Renal cortical epithelial cell (primary cell): ENCODE data around the gene CLEC16A. TPM values are rescaled to one million over a fixed set of nuclear protein-coding genes. Genes with fewer than 3 reads are reported as not detected.

ENCODE experiments used
- DNase-seq: peaks from one replicate; pipeline ENCODE4 v3.0.0-alpha.2; 2011; ENCODE audit warnings: low read depth
- total RNA-seq: library from RNA; depleted of rRNA; stranded (reverse); fragments of >200 nt; gene quantifications from 2 replicates; pipeline ENCODE4 v1.2.3, GENCODE V29; 2014

Gene CLEC16A
- total RNA-seq, 1 donor from 2014 or later: 48.3 TPM

DNA sequence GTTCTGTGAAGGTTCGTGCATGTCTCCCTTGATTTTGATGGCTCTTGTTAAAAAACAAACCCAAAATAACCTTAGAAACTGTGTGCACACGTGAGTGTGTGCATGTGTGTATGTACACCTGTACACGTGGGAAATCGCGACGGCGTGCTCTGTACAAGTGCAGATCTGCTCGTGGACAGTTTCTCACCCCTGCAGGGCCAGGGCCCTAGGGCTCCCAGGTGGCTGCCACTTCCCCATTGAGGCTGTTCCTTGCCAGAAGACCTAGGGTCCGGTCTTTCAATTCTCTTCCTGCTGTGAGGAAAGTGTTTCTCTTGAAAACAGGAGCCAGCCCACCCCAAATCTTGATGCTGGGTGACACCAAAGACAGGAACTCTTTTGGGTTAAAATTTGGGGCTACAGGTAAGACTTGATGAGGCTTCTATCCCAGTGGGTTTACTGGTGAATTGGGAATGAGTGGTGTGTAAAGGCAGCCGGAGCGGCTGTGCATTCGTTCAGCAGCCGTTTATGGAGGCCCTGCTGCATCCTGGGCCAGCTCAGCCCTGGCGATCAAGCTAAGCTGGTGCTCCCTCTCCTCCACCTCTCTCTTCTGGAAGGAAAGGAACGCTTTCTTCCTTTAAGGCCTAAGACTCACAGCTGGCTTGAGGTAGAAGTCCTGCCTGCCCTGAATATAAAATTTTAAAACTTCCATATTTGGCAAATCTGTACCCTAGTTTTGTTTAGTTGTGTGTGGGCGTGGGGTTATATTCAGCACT, 137.9 kb downstream of the CLEC16A start:
- no peak for DNase-seq

DNA sequence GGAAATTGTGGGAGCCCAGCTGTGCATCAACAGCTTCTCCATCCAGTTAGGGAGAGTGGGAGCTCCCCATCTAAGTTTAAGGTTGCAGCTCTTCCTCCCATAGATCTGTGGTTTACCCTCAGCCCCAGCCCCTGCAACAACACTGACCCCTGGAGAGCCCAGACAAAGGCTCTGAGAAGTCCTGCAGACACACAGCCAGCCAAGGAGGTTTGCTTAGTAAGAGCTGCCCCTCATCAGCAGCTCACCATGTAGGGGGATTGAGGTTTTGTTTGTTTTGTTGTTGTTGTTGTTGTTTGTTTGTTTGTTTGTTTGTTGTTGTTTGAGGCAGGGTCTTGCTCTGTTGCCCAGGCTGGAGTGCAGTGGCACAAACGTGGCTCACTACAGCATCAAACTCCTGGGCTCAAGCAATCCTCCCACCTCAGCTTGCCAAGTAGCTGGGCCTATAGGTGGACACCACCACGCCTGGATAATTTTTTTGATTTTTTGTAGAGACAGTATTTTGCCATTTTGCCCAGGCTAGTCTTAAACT, 138.6 kb downstream of the CLEC16A start:
- DNase-seq: no peak

DNA sequence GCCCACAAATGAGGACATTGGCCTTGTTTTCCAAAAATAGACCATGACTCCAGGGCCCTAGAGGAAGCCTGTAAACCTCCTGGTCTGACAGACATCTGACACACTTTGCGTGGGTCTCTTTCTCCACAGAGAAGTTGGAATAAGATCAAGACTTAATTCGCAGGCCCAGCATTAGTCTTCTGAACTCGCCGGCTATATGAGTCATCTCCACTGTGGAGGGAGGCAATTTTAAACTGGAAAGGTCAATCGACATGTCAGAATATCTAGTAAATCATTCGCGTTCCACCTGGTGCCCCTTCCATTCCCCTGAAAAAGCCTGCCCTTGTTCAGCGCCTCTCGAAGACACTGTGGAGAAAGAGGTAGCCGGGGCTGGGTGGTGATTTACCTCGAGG, 140.1 kb downstream of the CLEC16A start:
- peak; percentile 95 for DNase-seq

DNA sequence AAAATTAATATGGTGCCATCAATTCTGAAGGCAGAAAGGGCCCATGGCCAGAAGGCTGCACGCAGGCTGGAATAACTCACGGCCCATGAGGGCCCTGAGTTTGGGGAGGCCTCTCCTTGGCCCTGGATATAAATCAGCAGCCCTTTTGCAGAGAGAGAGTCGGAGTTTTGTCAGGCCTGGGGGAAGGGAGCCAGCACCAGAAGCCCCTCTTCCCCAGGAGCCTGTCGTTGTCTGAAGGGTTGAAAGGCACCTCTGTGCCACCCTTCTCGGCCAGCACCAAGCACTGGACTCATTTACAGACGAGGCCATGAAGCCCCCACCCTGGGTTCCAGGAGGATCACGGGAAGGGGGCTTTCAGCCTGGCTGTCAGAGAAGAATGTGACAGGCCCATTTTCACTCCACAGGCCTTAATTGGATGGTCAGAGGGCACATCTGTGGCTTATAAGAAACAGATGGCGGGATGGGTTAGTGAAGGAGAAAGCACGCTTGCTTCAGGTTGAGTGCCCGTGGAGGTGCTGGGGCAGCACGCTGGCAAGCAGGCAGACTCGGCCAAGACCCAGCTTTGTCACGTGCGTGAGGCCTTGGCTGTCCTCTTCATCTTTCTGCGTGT, 140.6 kb downstream of the CLEC16A start:
- no peak for DNase-seq

DNA sequence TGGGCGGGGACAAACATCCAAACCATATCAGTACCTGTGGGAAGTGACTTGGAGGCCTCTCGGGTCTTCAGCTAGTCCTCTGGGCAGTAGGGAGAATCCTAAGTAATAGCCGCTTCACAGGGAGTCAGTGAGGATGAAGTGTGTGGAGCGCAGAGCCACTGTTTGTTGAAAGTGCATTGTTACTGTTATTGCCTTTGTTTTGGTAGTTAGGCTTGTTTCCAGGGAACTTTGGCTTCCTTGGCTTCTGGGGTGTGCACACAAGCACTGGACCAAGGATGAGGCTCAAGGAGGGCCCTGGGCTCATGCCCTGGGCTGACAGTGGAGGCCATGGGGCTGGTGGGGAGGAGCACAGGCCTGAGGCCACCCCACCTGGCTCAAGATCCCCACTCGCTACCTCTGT, 141.6 kb downstream of the CLEC16A start:
- no peak for DNase-seq

DNA sequence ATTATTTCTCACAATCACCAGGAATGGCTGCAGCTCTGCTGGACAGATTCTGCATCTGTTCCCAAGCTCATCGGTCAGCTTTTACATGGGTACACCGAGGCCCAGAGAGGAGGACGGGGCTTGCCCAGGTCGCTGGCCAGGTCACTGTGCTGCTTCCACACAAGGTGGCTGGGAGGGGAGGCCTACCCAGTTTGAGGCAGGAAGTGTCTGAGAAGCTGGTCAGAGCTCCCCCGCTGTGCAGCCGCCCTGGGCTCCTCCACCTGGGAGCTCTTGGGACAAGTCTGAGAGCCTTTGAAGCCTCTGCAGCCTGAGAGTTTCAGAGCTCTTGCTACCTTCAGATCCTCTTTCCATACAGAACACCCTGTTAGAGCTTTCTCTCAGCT, 143.3 kb downstream of the CLEC16A start:
- no peak for DNase-seq

DNA sequence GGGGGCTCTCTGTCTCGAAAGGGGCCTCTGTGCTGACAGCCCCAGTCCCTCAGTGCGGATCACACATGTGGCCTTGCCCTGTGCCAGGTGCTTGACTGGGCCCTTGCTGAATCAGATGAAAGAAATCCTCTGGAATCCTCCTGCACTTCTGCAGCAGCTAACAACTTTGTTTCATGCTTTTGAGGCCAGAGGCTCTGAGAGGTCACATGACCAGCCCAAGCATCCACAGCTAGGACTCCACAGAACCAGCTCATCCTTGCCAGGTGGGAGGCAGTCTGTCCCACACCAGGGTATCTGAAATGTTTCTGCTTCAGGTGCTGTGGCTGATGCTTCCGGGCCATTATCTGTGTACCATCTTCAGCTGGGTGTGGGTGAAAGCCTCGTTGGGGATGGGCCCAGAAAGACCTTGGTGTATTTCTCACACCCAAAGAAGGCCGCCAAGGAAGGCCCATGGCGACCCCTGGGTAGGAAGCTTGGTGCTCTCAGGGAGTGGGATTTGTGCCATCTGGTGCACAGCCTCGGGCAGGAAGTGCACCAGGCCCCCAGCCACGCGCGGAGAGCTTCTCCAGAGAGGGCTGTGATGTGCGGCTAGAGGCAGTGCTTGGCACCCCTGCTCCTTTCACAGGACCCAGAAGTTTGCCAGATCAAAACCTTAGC, 143.8 kb downstream of the CLEC16A start:
- DNase-seq: no peak

DNA sequence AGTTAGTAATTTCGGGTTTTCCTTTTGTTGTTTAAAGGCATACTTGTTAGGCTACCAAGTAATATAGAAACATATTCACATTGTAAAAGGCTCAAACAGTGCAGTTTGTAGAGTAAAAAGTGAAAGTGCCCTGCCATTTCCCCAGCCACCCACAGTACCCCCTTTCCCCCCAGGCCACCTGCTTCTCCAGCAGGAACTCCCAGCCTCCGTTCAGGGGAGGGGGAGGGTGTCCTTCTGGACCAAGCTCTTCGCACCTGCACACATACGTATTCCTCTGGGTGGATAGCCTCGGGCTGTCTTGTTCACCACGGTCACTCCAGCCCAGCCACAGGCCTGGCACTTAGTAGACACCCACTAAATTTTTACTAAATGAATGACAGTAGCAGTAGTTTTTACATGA, 144.5 kb downstream of the CLEC16A start:
- no peak for DNase-seq

DNA sequence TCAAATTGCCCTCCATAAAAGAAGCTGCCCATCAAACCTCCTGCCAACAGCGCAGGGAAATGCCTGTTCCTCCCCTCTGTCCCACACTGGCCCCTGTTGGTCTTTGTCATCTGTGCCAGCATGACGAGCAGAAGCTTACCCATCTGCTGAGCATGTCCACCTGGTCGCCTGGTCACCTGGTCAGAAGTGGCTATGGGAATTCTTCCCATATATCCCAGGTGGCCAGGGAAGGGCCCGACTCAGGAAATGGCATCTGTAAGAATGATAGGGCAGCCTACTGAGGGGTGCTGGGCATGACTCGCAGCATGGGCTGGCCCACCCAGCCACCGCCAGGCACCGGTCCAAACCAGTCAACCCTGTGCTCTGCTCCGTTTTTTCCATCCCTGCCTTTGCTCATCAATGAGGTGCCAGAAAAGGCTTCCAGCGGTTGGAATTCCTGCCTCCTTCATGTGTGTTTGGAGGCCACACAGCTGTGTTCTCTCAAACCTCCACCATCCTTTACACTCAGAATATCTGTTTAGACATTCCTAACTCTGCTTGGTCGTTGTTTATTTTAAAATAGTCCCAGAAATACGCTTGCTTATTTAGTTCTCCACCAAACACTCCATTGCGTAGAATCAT, 145.2 kb downstream of the CLEC16A start:
- DNase-seq: peak; percentile 40

DNA sequence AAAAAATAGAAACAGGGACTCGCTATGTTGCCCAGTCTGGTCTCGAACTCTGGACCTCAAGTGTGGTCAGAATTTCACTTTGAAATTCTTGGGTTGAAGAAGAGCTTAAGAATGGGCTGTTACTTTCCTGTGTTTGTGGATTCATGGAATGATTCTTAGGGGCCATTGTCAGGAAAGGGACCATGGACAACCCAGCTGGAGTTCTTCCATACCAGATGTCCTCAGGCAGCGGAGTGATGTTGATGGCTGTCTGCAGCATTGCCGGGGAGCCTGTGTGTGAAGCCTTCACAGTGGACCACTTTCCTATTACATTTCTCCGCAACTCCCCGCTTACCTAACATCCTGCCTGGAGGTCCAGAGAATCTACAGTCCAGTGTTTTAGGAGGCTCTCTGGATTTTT, 145.9 kb downstream of the CLEC16A start:
- no peak for DNase-seq

DNA sequence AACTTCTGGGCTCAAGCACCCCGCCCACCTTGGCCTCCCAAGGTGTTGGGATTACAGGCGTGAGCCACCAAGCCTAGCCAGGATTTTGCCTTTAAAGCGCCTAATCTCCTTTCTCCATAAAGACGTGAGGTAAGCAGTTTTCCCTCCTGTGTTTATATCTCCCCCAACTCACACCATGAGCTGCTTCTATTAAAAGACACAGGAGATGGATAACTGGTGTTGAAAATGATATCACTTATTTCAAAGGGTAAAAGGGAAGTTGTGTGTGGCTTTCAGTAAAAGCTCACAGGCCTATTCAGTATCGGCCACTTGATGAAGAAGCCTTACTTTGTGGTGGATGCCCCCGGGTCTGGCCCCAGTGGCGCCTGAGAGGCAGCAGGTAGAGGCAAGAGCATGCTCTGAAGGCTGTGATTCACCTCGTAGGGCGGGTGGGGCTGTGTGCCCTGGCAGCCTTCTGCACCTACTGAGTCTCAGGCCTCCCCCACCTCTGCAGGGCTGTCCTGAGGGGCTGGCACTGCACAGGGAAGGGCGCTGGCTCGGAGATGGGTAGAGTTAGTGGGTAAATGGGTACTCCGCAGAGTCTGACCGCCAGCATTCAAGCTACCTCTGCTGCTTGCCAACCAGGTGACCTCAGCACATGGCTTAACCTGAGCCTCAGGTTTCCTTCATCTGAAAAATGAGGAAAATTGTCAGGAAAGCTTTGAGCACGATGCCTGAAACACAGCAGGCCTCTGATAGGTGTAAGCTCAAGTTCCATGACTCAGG, 146.8 kb downstream of the CLEC16A start:
- DNase-seq: no peak

DNA sequence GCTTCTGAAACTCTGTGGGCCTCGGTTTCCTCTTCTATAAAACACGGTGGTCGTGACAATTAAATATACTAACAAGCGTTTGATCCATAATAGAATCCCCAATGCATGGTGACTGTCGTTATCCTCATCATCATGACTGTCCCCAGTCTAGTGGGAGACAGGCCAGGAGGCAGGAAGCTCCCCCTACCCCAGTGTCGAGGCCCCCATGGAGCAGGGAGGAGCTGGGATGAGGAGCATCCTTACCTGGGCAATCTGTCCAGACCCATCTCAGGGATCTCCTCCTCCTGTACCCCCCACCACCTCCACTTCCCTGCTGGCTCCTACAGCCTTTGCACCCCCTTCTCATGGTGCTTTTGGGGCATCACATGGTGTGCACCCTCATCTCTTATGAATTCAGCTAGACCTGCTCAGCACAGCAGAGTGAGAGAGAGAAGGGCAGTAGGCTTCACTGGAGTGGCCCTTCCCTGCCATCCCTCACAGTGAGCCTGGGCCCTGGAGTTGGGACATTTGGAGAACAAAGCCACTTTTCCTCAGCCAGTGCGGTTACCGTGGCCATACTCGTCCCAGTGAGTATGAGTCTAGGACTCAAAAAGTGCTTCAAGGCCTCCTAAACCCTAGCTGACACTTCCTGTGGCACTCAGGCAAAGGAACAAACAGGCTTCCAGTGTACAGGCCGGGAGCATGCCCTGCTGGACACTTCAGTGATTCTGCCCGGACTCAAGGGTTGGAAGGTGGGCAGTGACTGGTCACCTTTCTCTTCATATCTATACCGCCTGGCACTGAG, 148.6 kb downstream of the CLEC16A start:
- no peak for DNase-seq

DNA sequence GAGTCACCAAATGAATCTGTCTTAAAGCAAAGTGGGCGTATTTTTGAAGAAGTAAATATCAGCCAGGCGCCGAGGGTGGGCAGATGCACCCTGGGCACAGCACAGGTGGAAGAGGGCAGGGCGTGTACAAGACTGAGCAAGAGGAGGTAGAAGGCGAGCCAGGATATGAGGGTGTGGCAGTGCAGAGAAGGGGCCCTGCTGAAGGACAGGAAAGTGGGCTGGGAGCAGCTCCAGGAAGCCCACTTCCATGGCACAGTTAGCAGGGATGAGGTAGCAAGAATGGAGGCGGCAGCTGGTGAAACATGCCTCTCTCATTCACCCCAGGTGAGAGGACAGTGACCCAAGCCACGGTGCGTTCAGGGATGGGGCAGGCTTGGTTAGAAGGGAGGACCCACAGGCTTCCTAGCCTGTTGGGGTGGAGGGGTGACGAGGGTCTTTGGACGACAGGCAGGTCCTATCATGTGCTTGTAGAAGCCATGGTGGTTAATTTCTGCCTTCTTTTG, 149.3 kb downstream of the CLEC16A start:
- no peak for DNase-seq

DNA sequence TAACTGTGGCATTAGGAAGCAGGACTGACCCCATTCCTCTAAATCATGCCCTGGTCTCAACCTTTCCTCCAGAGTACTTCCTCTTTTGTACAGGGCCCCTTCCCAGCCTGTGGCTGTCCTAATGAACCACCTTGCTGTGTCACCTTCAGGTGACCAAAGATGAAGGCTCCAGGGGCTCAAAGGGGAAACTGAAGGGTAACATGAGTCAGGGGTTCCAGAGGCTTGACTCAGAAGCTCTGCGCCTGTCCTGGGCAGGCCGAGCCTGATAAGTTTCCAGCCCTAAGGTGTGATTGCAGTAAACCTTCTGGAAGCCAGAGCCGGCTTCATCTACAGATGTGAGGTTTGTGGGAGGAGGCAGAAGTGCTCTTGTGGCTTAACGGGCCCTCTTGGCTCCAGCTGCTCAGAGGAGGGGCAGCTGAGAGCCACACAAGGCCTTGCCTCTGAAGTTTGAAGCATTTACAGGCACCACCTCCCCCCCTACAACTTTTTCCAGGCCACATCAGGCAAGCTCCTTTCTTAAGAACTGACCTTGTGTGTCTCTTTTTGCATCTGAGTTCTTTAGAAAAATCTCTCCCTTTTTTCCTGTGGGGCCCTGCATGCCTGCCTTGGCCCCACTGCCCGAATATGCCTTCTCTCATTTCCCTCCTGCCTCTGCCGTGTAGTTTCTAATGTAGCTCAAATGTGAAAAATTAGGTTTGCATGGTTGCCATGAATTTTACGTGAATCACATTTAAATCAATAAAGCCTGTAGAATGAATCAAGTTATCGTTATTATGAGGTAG, 149.9 kb downstream of the CLEC16A start:
- peak; percentile 60 for DNase-seq

DNA sequence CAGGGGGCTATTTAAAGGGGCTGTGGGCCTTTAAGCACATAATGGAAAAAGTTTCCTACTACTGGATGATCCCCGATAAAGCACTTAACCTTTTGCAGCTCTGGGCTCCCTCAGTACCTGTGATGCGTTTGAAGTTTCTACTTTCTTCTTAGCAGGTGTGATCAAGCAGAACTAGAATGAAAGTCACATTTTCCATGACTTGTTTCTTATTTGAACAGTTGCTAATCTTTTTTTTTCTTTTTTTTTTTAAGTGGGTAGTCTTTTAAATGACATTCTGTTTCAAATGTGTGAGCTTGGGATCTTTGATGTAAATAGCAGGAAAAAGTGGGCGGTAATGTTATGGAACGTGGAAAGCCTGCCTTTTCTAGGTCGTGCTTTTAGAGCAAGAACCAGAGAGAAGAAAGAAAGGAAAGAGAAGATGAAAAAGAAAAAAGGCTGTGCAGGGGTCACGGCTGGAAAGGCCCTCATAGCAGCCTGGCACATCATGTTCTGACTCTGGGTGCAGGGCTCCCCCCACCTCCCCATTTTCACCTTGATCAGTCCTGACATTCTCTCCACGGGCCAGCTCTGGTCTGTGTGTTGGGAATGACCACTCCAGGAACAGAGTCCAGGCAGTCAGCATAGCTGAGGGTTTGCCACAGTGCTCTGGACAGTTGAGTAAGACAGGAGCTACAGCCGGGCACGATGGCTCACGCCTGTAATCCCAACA, 150.6 kb downstream of the CLEC16A start:
- peak; percentile 43 for DNase-seq

DNA sequence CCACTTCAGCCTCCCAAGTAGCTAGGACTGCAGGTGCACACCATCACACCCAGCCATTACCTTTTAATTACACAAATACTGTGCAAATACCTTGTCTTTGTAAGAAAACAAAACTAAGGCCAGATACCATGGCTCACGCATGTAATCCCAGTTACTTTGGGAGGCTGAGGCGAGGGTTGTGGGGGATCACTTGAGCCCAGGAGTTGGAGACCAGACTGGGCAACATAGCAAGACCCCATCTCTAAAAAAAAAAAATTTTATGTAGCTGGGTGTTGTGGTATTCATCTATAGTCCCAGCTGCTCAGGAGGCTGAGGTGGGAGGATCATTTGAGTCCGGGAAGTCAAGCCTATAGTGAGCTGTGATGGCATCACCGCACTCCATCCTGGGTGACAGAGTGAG, 151.6 kb downstream of the CLEC16A start:
- DNase-seq: no peak

DNA sequence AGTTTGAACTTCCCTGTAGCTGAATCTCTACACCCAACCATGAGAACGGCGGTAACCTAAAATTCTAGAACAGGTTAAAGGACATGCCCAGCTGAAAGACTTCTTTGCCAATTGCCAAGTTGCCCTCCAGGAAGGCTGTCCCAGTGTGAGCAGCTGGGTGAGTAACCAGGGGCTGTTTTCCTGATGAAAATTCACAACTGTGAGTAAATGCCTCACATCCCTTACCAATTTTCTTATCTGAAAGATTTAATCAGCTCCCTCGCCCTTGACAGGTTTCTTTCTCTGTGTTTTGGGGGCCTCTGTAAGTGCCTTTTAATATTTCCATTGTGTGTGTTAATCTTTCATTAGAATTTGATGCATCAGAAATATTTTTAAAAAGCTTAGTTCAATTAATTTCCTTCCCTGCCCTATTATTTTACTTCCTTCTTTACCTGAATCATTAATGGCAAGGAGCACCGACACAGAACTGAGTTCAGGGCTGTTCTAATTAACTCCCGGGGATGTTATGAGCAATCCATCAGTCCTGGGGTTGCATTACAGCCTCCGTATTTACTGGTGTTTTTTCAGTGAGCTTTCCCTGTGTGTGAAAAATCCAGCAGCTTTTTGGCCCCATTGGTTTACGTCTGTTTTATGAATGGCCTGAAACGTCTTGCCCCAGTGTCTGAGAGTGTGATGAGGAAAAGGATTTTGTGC, 152.9 kb downstream of the CLEC16A start:
- DNase-seq: peak; percentile 56

DNA sequence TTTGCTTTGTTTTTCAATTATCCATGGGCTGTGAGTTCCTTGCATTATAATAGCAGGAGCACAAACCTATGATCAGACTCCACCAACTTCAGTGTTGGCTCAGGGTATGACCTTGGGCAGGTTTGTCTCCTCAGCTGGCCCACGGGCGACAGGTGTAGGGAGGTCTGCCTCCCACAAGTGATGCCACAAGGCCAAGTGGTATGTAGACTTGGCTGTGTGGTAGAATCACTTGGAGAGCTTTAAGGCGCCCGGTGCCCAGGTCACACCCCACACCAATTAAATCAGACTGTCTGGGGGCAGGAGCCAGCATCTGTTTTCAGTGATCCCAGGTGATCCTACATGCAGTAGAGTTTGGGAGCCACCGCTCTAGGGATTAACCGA, 153.4 kb downstream of the CLEC16A start:
- no peak for DNase-seq
